Smooth muscle cell (in vitro differentiated cells): Measurements from ENCODE around the gene TMTC1. TPM values are rescaled to one million over a fixed set of nuclear protein-coding genes. Genes with fewer than 3 reads are reported as not detected.

Source experiments
- DNase-seq: peaks from one replicate; lab custom pipeline; 2025; ENCODE audit not compliant: unreplicated experiment; lab: John Stamatoyannopoulos, UW
- H2AFZ ChIP-seq: fragments of 200-600 bp; sonication (generic); 2 replicates; pipeline ENCODE4 v1.6.0; 2016; ENCODE audit warnings: antibody characterized with exemption, low read depth, mild to moderate bottlenecking
- H3F3A ChIP-seq: fragments of 200-600 bp; sonication (generic); 2 replicates; pipeline ENCODE4 v1.6.0; 2017; ENCODE audit warnings: antibody characterized with exemption, low read depth
- H3K27ac ChIP-seq: fragments of 200-600 bp; sonication (generic); 2 replicates; pipeline ENCODE4 v1.5.1; 2016; ENCODE audit warnings: low read depth, mild to moderate bottlenecking
- H3K27me3 ChIP-seq: fragments of 200-600 bp; sonication (generic); 2 replicates; pipeline ENCODE4 v1.6.1; 2016; ENCODE audit warnings: low read depth, mild to moderate bottlenecking
- H3K36me3 ChIP-seq: fragments of 200-600 bp; sonication (generic); 2 replicates; pipeline ENCODE4 v1.5.1; 2016; ENCODE audit warnings: low read depth
- H3K4me1 ChIP-seq: fragments of 200-600 bp; sonication (generic); 2 replicates; pipeline ENCODE4 v1.5.1; 2016; ENCODE audit warnings: low read depth
- H3K4me2 ChIP-seq: fragments of 200-600 bp; sonication (generic); 2 replicates; pipeline ENCODE4 v1.6.0; 2016; ENCODE audit warnings: mild to moderate bottlenecking
- H3K4me3 ChIP-seq: fragments of 200-600 bp; sonication (generic); 2 replicates; pipeline ENCODE4 v1.5.1; 2016; ENCODE audit warnings: mild to moderate bottlenecking
- H3K79me2 ChIP-seq: fragments of 200-600 bp; sonication (generic); 2 replicates; pipeline ENCODE4 v1.6.0; 2016; ENCODE audit warnings: low read depth, mild to moderate bottlenecking
- H3K9ac ChIP-seq: fragments of 200-600 bp; sonication (generic); 2 replicates; pipeline ENCODE4 v1.6.0; 2016; ENCODE audit warnings: low read depth
- H3K9me3 ChIP-seq: fragments of 200-600 bp; sonication (generic); replicated peaks from 2 replicates; pipeline ENCODE4 v1.5.1; 2016; ENCODE audit warnings: low read depth
- H4K20me1 ChIP-seq: fragments of 200-600 bp; sonication (generic); 2 replicates; pipeline ENCODE4 v1.6.0; 2016; ENCODE audit warnings: low read depth
- CTCF ChIP-seq: fragments of 200-600 bp; sonication (generic); IDR thresholded peaks from 2 replicates; pipeline ENCODE4 v1.5.1; 2017; ENCODE audit warnings: borderline replicate concordance, mild to moderate bottlenecking, antibody characterized with exemption; ENCODE audit not compliant: insufficient read depth, poor library complexity, severe bottlenecking
- WGBS: methylation state at CpG from one replicate; pipeline ENCODE4 v1.1.7; 2016; ENCODE audit warnings: low lambda C conversion rate; 5-methylcytosine and 5-hydroxymethylcytosine counted together
- polyA plus RNA-seq: library from polyadenylated mRNA; unstranded; fragments of >200 nt; fragmentation: Nextera tagmentation; extraction: Ambion mirVana; gene quantifications from 2 replicates; pipeline ENCODE4 v1.2.1, GENCODE V29; 2016
- total RNA-seq: library from RNA; depleted of rRNA; stranded (reverse); fragments of >200 nt; gene quantifications from 2 replicates; pipeline ENCODE4 v1.2.3, GENCODE V29; 2014

TMTC1 gene
- total and polyA plus RNA-seq, 2 experiments from 2014 or later: 3.5 to 8.7 TPM

GRCh38 chr12:29737644-29738043 lies 46.1 kb downstream of the TMTC1 start:
- H4K20me1 ChIP-seq: no peaks in the 10 kb centered on the region
- no peak overlapping the region for H3K4me3 ChIP-seq
- H3K4me1 ChIP-seq: peaks cover 14% of the 10 kb centered on the region
- H3K9me3 ChIP-seq: no peaks in the 10 kb centered on the region
- no peak for DNase-seq
- no peaks in the 10 kb centered on the region for H3F3A ChIP-seq
- no peaks in the 10 kb centered on the region for H3K79me2 ChIP-seq
- no peak for TF ChIP-seq CTCF
- no peak overlapping the region for H3K4me2 ChIP-seq
- H3K36me3 ChIP-seq: no peaks in the 10 kb centered on the region
- no peaks in the 10 kb centered on the region for H3K27me3 ChIP-seq
- whole genome bisulfite sequencing: 96% methylated on average over 4 of the region's 4 CpGs
- no peak overlapping the region for H3K9ac ChIP-seq
- H2AFZ ChIP-seq: no peak overlapping the region
- no peak overlapping the region for H3K27ac ChIP-seq

- Histone ChIP-seq H4K20me1 (no peaks in the 10 kb centered on the region), H3K4me3 (no peak overlapping the region), H3K27ac (no peak overlapping the region), H3K27me3 (no peaks in the 10 kb centered on the region), H3K79me2 (no peaks in the 10 kb centered on the region), H3K4me1 (no peaks in the 10 kb centered on the region), H3K9me3 (no peaks in the 10 kb centered on the region), H3K4me2 (no peak overlapping the region), H3K36me3 (no peaks in the 10 kb centered on the region), H3K9ac (no peak overlapping the region), H3F3A (no peaks in the 10 kb centered on the region), H2AFZ (no peak overlapping the region)
- no peak for DNase-seq
- no peak for TF ChIP-seq CTCF
- 80% methylated on average over 7 of the region's 7 CpGs for WGBS
Observed at GRCh38 chr12:29735604-29736003, 48.1 kb downstream of the TMTC1 start.

GRCh38 chr12:29734734-29735133 lies 49.0 kb downstream of the TMTC1 start:
- Histone ChIP-seq H3K27ac (no peak overlapping the region), H3K79me2 (no peaks in the 10 kb centered on the region), H3K9ac (no peak overlapping the region), H3K36me3 (no peaks in the 10 kb centered on the region), H3K4me3 (no peak overlapping the region), H3K27me3 (no peaks in the 10 kb centered on the region), H3K4me1 (no peaks in the 10 kb centered on the region), H3F3A (no peaks in the 10 kb centered on the region), H4K20me1 (no peaks in the 10 kb centered on the region), H3K9me3 (no peaks in the 10 kb centered on the region), H2AFZ (no peak overlapping the region), H3K4me2 (no peak overlapping the region)
- 82% methylated on average over 6 of the region's 6 CpGs for WGBS
- TF ChIP-seq CTCF: no peak
- DNase-seq: no peak

- no peak overlapping the region for H3K9ac ChIP-seq
- H3K79me2 ChIP-seq: no peaks in the 10 kb centered on the region
- H4K20me1 ChIP-seq: no peaks in the 10 kb centered on the region
- H3K4me2 ChIP-seq: no peak overlapping the region
- TF ChIP-seq CTCF: no peak
- no peak for DNase-seq
- H3K27me3 ChIP-seq: no peaks in the 10 kb centered on the region
- H3K36me3 ChIP-seq: no peaks in the 10 kb centered on the region
- WGBS: 93% methylated on average over 5 of the region's 5 CpGs
- H3K9me3 ChIP-seq: no peaks in the 10 kb centered on the region
- no peak overlapping the region for H2AFZ ChIP-seq
- H3K27ac ChIP-seq: no peak overlapping the region
- no peaks in the 10 kb centered on the region for H3F3A ChIP-seq
- no peaks in the 10 kb centered on the region for H3K4me1 ChIP-seq
- no peak overlapping the region for H3K4me3 ChIP-seq
Observed at GRCh38 chr12:29734305-29734704, 49.4 kb downstream of the TMTC1 start.
